Measurements from ENCODE around the gene TPT1.
A peak's percentile ranks its signal among the peaks of the same experiment; 100 is the strongest.

TPT1 gene

DNA sequence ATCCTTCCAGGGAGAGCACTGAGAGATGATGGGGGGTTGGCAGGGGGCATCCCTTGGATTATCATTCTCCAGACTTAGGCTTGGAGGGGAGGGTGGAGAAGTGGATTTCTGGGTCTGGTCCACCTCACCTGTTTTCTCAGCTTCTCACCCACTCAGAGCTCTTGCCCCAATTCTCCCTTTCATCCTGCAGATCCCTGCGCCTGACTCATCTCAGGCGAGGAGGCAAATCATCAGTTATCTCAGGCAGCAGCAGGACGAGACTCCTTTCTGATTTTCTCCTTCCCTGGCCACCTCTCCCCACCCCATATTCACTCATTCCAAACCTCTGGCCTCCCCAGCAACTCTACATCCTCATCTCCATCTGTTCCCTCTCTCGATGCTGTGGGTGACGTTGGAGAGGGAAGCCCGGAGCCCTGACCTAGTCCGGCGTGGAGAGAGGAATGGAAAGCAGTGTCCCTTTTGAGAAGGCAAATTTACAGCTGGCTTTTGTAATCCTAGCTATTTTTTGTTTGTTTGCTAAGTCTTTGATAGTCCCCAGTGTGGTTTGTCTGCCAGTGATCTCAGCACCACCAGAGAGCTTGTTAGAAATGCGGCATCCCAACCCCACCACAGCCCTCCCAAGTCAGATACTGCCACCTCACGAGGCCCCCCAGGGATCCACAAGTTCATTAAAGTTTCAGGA lies 24.0 kb upstream of the TPT1 start:
- no peak for TF ChIP-seq CTCF (conservative IDR thresholded peaks at IDR 0.05; ENCODE audit: low read depth, low read length)
- no peak overlapping the region for H3K4me2 ChIP-seq

DNA sequence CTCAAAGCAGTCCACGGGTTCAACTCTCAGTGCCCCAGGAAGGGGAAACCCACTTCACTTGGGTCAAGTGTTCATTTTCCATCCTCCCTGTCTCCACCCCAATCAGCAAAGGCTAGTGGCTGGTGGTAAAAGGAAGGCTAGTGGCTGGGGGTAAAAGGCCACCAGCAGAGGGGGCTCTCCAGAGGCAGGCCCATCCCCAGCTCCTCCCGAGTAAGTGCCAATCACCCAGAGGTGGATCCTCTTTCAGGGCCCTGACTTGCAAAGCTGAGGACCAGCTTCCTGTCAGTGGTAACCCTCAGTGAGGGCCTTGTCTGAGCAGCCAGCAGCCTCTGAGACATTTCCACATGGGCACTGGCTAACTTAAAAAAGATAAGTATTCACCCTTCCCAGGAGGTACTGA lies 22.0 kb upstream of the TPT1 start:
- H3K36me3 ChIP-seq (ENCODE audit: insufficient read depth), result no peaks in the 10 kb centered on the region
- H3K4me2 ChIP-seq, result no peak overlapping the region

More for the DNA sequence above, 24.0 kb upstream of the TPT1 start:
- H3K4me3 ChIP-seq (IDR thresholded peaks at IDR 0.05; ENCODE audit: insufficient read depth, low read depth, low read length), result no peak overlapping the region
- H3K79me2 ChIP-seq (ENCODE audit: insufficient read depth, low read depth), result no peaks in the 10 kb centered on the region
- H4K20me1 ChIP-seq (ENCODE audit: insufficient read depth), result no peaks in the 10 kb centered on the region
- no peak overlapping the region for H3K27ac ChIP-seq
- H3K9ac ChIP-seq, result no peak overlapping the region
- H3K4me1 ChIP-seq (ENCODE audit: low read depth, poor library complexity, severe bottlenecking), result peaks cover 12% of the 10 kb centered on the region
- no peak overlapping the region for H2AFZ ChIP-seq (ENCODE audit: low read depth)
- H3K27me3 ChIP-seq (ENCODE audit: insufficient read depth, low read depth), result no peaks in the 10 kb centered on the region
- no peaks in the 10 kb centered on the region for H3K36me3 ChIP-seq (ENCODE audit: insufficient read depth)

DNA sequence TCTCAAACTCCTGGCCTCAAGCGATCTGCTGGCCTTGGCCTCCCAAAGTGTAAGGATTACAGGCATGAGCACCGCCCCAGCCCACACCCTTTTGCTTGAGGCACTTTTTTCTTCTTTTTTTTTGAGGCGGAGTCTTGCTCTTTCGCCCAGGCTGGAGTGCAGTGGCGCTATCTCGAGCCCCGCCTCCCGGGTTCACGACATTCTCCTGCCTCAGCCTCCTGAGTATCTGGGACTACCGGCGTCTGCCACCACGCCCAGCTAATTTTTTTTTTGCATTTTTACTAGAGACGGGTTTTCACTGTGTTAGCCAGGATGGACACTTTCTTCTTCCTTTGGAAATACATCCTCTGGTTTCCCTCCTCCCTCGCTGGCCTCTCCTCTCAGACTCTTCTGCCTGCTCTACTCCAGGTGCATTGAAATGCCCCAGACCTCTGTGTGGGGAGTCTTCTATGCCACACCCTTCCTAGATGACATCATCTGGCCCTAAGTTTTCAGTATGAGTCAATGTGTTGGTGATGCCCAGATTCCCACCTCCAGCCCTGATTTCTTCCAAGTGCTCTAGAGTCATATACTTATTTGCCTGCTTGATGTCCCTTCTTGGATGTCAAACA lies 20.7 kb upstream of the TPT1 start:
- Histone ChIP-seq H3K36me3 (ENCODE audit: insufficient read depth) (no peaks in the 10 kb centered on the region), H3K4me2 (no peak overlapping the region), H3K79me2 (ENCODE audit: insufficient read depth, low read depth) (no peaks in the 10 kb centered on the region), H3K4me3 (IDR thresholded peaks at IDR 0.05; ENCODE audit: insufficient read depth, low read depth, low read length) (no peak overlapping the region), H4K20me1 (ENCODE audit: insufficient read depth) (no peaks in the 10 kb centered on the region), H3K4me1 (ENCODE audit: low read depth, poor library complexity, severe bottlenecking) (no peaks in the 10 kb centered on the region), H2AFZ (ENCODE audit: low read depth) (no peak overlapping the region), H3K9ac (no peak overlapping the region), H3K27me3 (ENCODE audit: insufficient read depth, low read depth) (no peaks in the 10 kb centered on the region), H3K27ac (no peak overlapping the region)
- TF ChIP-seq CTCF (conservative IDR thresholded peaks at IDR 0.05; ENCODE audit: low read depth, low read length), result no peak

More for the DNA sequence above, 22.0 kb upstream of the TPT1 start:
- Histone ChIP-seq H3K79me2 (ENCODE audit: insufficient read depth, low read depth) (no peaks in the 10 kb centered on the region), H3K4me3 (IDR thresholded peaks at IDR 0.05; ENCODE audit: insufficient read depth, low read depth, low read length) (no peak overlapping the region), H3K27me3 (ENCODE audit: insufficient read depth, low read depth) (no peaks in the 10 kb centered on the region), H2AFZ (ENCODE audit: low read depth) (no peak overlapping the region), H4K20me1 (ENCODE audit: insufficient read depth) (no peaks in the 10 kb centered on the region), H3K9ac (no peak overlapping the region), H3K4me1 (ENCODE audit: low read depth, poor library complexity, severe bottlenecking) (peaks cover 12% of the 10 kb centered on the region), H3K27ac (no peak overlapping the region)
- TF ChIP-seq CTCF (conservative IDR thresholded peaks at IDR 0.05; ENCODE audit: low read depth, low read length), result 0 out of 2 replicates have a peak, but pooled peaks have one; percentile 16

DNA sequence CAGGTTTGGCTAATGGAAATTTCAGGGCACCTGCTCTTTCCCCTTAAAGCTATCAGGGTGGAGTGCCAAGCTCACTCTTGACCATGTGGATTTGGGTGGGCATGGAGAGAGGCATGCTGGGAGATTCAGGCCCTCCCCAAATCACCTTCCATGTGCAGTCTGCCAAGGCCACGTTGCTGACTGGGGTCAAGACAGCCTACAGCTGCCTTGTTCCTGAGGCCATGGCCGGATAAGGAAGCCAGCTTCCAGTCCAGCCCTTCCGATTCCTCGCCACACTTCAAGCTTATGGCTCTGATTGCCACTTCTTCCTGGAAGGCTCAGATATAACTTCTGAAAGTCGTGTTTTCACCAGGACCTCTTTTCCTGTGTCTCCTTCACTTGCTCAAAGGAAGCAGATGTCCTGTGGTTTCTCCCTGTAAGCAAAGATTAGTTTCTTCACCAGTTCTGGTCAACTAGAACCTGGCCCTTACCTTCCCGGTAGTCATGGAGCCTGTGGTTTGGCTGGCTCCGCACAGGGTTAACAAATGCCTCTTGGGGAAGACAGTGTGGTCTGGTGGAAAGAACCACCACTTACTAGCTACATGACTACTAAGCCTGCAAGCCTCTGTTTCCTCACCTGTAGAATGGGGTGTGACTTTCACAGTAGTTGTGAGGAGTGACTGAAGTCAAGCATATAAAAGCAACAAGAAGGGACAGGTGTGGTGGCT lies 16.1 kb upstream of the TPT1 start:
- no peak overlapping the region for H3K9ac ChIP-seq
- H3K79me2 ChIP-seq (ENCODE audit: insufficient read depth, low read depth), result no peaks in the 10 kb centered on the region
- no peak overlapping the region for H3K27ac ChIP-seq
- H3K4me1 ChIP-seq (ENCODE audit: low read depth, poor library complexity, severe bottlenecking), result no peaks in the 10 kb centered on the region
- no peaks in the 10 kb centered on the region for H4K20me1 ChIP-seq (ENCODE audit: insufficient read depth)
- H3K36me3 ChIP-seq (ENCODE audit: insufficient read depth), result no peaks in the 10 kb centered on the region
- H3K4me3 ChIP-seq (IDR thresholded peaks at IDR 0.05; ENCODE audit: insufficient read depth, low read depth, low read length), result no peak overlapping the region
- H2AFZ ChIP-seq (ENCODE audit: low read depth), result no peak overlapping the region
- H3K4me2 ChIP-seq, result no peak overlapping the region
- no peaks in the 10 kb centered on the region for H3K27me3 ChIP-seq (ENCODE audit: insufficient read depth, low read depth)
- no peak for TF ChIP-seq CTCF (conservative IDR thresholded peaks at IDR 0.05; ENCODE audit: low read depth, low read length)
